Activated T-helper 17 cell treated with anti-CD3 and anti-CD28 coated beads, Interleukin-2, amount 50 U/mL, for 72 hours (primary cell): ENCODE results near the gene WWC1. TPM values are rescaled to one million over a fixed set of nuclear protein-coding genes. Genes with fewer than 3 reads are reported as not detected.

Experiments used
- ATAC-seq: fragments of 150-1000 bp; cut with Tn5 transposase; replicated peaks from 2 replicates; pipeline ENCODE4 v1.10.0; 2021; ENCODE audit warnings: mild to moderate bottlenecking, moderate library complexity
- H3K27ac Mint-ChIP-seq: one replicate; pipeline ENCODE4 v1.8.0; 2022; ENCODE audit warnings: mixed read lengths
- H3K27me3 Mint-ChIP-seq: one replicate; pipeline ENCODE4 v1.8.0; 2022; ENCODE audit warnings: mixed read lengths
- H3K36me3 Mint-ChIP-seq: one replicate; pipeline ENCODE4 v1.8.0; 2022; ENCODE audit warnings: low read depth, mild to moderate bottlenecking, mixed read lengths
- H3K4me1 Mint-ChIP-seq: one replicate; pipeline ENCODE4 v1.8.0; 2022; ENCODE audit warnings: mixed read lengths
- H3K4me3 Mint-ChIP-seq: one replicate; pipeline ENCODE4 v1.8.0; 2022; ENCODE audit warnings: mild to moderate bottlenecking, mixed read lengths
- H3K9me3 Mint-ChIP-seq: one replicate; pipeline ENCODE4 v1.8.0; 2022; ENCODE audit warnings: mixed read lengths
- total RNA-seq, 2 donors: library from RNA; stranded (reverse); gene quantifications; one replicate each; pipeline ENCODE4 v1.2.3, GENCODE V29; 2022

Gene WWC1
- total RNA-seq, 2 donors from 2014 or later: 1.3 to 1.9 TPM

DNA sequence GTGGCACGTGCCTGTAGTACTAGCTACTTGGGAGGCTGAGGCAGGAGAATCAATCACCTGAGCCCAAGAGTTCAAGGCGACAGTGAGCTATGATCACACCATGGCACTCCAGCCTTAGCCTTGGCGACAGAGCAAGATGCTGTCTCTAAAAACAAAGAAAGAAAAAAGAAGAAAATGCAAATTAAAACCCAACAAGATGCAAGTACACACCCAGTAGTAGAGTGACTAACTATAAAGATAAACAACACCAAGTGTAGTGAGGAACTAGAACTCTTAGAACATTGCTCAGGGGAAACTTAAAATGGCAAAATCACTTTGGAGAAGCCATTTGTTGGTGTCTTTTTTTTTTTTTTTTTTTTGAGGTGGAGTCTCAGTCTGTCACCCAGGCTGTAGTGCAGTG, 160.1 kb downstream of the WWC1 start:
- H3K27me3 Mint-ChIP-seq: no peaks in the 10 kb centered on the region
- no peaks in the 10 kb centered on the region for H3K9me3 Mint-ChIP-seq
- no peak for ATAC-seq
- no peak overlapping the region for H3K27ac Mint-ChIP-seq
- H3K4me1 Mint-ChIP-seq: no peaks in the 10 kb centered on the region
- H3K36me3 Mint-ChIP-seq: peaks cover under 1% of the 10 kb centered on the region
- H3K4me3 Mint-ChIP-seq: no peak overlapping the region

DNA sequence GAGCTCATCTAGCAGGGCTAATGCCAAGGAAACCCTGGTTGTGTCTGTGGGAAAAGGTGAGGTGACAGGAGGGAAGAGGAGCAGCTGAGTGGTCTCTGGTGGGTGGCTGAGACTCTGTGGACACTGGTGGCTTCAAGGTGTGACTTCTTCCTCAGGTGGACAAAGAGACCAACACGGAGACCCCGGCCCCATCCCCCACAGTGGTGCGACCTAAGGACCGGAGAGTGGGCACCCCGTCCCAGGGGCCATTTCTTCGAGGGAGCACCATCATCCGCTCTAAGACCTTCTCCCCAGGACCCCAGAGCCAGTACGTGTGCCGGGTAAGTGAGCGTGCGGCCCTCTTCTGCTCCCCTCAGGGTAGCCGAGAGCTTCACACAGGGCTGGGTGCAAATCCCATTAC, 163.8 kb downstream of the WWC1 start:
- no peak for ATAC-seq

DNA sequence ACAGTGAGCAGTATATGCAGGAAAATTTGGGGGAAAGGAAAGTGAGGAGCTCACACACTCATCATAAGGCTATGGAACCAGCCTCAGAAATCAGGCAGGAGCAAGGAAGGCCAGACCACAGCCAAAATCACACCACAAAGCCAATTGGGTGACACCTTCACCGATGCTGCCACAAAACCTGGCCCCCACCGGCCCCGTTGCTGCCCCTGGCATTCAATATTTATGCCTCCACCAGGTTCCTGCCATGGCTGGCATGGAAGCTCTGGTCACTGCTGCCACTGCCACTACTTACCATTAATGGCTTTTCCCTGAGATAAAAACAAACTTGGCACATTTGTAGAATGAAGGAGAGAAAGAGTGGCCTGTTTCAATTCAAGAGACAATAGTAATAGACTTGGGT, 166.1 kb downstream of the WWC1 start:
- Mint-ChIP-seq H3K27me3 (no peaks in the 10 kb centered on the region), H3K9me3 (peaks cover 4% of the 10 kb centered on the region), H3K36me3 (peaks cover 17% of the 10 kb centered on the region), H3K4me3 (no peak overlapping the region), H3K27ac (no peak overlapping the region), H3K4me1 (no peaks in the 10 kb centered on the region)
- ATAC-seq: no peak

More for the DNA sequence above, 163.8 kb downstream of the WWC1 start:
- Mint-ChIP-seq H3K27ac (no peak overlapping the region), H3K4me3 (no peak overlapping the region), H3K36me3 (peaks cover 17% of the 10 kb centered on the region), H3K9me3 (peaks cover 4% of the 10 kb centered on the region), H3K27me3 (no peaks in the 10 kb centered on the region), H3K4me1 (no peaks in the 10 kb centered on the region)

DNA sequence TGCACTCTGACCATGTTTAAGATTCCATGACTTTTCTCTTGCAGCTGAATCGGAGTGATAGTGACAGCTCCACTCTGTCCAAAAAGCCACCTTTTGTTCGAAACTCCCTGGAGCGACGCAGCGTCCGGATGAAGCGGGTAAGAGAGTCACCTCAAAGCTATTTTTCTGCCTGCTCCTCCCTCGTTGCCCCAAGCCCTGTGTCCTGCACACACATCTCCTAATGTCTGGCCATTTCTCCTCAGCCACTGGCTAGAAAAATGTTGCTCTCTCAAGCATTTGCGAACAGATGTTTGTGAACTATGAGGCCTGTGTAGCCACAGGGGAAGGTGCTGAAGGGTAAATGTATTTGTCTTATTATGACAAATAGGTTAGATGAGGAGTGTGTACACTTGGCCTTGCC, 169.2 kb downstream of the WWC1 start:
- H3K4me1 Mint-ChIP-seq: peaks cover 4% of the 10 kb centered on the region
- H3K36me3 Mint-ChIP-seq: peaks cover 17% of the 10 kb centered on the region
- H3K27me3 Mint-ChIP-seq: no peaks in the 10 kb centered on the region
- H3K9me3 Mint-ChIP-seq: peaks cover 4% of the 10 kb centered on the region
- no peak overlapping the region for H3K4me3 Mint-ChIP-seq
- ATAC-seq: no peak
- no peak overlapping the region for H3K27ac Mint-ChIP-seq

DNA sequence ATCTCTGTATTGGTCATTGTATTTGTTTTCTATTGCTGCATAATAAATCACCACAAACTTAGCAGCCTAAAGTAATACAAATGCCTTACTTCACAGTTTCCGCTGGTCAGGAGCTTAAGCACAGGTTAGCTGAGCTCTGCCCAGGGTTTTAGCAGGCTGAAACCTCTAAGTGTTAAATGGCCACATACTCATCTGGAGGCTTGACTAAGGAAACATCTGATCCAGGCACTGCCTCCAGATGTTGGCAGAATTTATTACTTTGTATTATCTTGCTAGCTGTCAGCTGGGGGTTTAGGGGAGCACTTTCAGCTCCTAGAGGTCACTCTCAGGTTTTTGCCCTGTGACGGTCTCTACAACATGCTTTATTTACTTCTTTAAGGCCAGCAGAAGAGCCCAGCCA, 171.6 kb downstream of the WWC1 start:
- H3K4me1 Mint-ChIP-seq: peaks cover 4% of the 10 kb centered on the region
- H3K4me3 Mint-ChIP-seq: no peak overlapping the region
- H3K27me3 Mint-ChIP-seq: no peaks in the 10 kb centered on the region
- no peak for ATAC-seq
- no peak overlapping the region for H3K27ac Mint-ChIP-seq
- peaks cover 4% of the 10 kb centered on the region for H3K9me3 Mint-ChIP-seq
- peaks cover 6% of the 10 kb centered on the region for H3K36me3 Mint-ChIP-seq

DNA sequence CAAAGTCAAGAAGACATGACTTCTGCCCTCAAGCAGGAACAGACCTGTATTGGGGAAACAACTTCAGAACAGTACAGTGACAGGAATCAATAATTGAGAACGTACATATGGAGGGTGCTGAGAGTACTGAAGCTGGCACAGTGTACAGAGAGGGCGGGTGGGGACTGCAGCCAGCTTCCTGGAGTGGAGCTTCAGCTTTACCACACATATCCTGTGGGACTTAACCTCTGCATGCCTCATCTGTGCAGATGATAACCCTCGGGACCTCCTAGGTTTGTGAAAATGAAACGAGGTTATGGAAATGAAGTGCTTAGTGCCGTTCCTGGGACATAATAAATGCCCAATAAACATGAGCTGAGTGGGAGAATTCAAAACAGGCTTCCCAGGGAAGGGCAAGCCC, 172.8 kb downstream of the WWC1 start:
- no peaks in the 10 kb centered on the region for H3K27me3 Mint-ChIP-seq
- H3K27ac Mint-ChIP-seq: peak overlapping the region; percentile 6
- ATAC-seq: no peak
- no peak overlapping the region for H3K4me3 Mint-ChIP-seq
- peaks cover 4% of the 10 kb centered on the region for H3K4me1 Mint-ChIP-seq
- H3K9me3 Mint-ChIP-seq: no peaks in the 10 kb centered on the region
- no peaks in the 10 kb centered on the region for H3K36me3 Mint-ChIP-seq

DNA sequence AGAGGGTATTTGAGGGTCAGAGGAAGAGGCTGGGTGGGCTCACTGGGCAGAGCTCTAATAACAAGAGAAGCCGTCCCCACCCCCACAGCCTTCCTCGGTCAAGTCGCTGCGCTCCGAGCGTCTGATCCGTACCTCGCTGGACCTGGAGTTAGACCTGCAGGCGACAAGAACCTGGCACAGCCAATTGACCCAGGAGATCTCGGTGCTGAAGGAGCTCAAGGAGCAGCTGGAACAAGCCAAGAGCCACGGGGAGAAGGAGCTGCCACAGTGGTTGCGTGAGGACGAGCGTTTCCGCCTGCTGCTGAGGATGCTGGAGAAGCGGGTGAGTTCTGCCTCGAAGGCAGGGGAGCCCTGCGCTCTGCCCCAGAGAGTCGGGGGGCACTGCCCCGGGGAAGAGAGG, 173.2 kb downstream of the WWC1 start:
- H3K4me3 Mint-ChIP-seq: no peak overlapping the region
- no peak for ATAC-seq
- no peaks in the 10 kb centered on the region for H3K36me3 Mint-ChIP-seq
- no peak overlapping the region for H3K27ac Mint-ChIP-seq
- H3K27me3 Mint-ChIP-seq: no peaks in the 10 kb centered on the region
- H3K9me3 Mint-ChIP-seq: no peaks in the 10 kb centered on the region
- peaks cover 4% of the 10 kb centered on the region for H3K4me1 Mint-ChIP-seq

DNA sequence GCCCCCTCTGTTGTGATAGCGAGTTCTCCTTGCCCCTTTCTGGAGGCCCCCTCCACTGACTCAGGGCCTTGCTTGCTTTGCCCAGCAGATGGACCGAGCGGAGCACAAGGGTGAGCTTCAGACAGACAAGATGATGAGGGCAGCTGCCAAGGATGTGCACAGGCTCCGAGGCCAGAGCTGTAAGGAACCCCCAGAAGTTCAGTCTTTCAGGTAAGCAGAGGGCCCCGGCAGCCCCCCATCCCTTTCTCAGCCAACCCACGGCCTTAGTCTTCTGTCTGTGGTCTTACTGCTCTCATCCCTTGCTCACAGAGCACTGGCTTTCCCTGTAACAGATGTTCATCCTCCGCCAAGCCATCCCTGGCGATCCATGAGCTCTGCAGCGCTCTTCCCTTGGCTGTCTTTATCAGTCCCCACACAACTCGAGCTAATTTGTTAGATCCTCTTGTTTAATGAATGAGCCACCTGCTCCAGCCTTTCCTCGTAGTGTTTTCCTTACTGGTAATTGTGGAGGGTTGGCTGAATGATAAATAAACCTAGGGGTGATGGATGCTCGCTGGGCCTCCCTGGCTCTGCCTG, 176.4 kb downstream of the WWC1 start:
- Mint-ChIP-seq H3K27me3 (no peaks in the 10 kb centered on the region), H3K36me3 (no peaks in the 10 kb centered on the region), H3K27ac (no peak overlapping the region), H3K9me3 (no peaks in the 10 kb centered on the region), H3K4me3 (no peak overlapping the region), H3K4me1 (peaks cover 4% of the 10 kb centered on the region)
- ATAC-seq: no peak

DNA sequence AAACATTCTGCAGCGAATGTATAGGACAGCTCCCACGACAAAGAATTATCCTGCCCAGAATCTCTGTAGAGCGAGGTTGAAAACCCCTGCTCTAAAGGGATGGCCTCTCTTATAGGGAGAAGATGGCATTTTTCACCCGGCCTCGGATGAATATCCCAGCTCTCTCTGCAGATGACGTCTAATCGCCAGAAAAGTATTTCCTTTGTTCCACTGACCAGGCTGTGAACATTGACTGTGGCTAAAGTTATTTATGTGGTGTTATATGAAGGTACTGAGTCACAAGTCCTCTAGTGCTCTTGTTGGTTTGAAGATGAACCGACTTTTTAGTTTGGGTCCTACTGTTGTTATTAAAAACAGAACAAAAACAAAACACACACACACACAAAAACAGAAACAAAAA, 177.4 kb downstream of the WWC1 start:
- Mint-ChIP-seq H3K4me1 (peaks cover 2% of the 10 kb centered on the region), H3K4me3 (no peak overlapping the region), H3K9me3 (no peaks in the 10 kb centered on the region), H3K27ac (no peak overlapping the region), H3K36me3 (no peaks in the 10 kb centered on the region), H3K27me3 (no peaks in the 10 kb centered on the region)
- ATAC-seq: no peak

DNA sequence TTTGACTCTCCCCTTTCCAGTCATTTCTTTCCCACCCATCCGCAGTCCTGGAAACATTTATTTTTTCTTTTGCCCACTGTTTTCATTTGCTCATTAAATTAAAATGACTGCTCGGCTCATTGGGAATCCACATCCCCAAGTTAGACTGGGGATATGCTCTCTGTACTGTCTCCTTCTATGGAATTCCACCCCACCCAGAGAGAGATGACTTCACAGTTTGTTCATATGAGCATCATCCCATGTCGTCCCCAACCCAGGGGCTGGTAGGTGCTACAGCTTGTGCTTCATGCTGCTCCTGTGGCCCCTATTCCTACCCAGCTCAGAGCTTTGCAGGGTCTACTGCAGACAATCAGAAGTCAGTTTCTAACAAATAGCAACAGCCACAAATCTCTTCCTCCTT, 178.4 kb downstream of the WWC1 start:
- Mint-ChIP-seq H3K9me3 (no peaks in the 10 kb centered on the region), H3K4me1 (no peaks in the 10 kb centered on the region), H3K27ac (no peak overlapping the region), H3K4me3 (no peak overlapping the region), H3K27me3 (no peaks in the 10 kb centered on the region), H3K36me3 (no peaks in the 10 kb centered on the region)
- ATAC-seq: no peak

DNA sequence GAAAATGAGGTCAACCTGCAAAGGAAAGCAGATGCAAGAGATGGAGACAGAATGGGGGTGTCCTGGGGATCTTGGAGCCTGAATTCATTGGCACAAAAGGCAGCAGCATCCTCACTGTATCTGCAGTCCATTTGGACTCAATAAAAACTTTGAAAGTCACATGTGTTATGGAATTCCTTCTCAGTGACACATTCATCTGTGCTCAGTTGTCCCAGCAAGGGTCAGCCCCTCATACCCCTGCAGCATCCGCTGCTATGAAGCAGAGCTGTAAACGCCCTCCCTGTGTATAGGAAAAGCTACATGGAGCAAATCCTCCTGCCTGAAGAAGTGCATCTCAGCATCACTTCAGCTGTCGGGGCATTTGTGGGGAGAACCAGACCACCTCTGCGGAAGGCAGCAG, 180.3 kb downstream of the WWC1 start:
- Mint-ChIP-seq H3K9me3 (no peaks in the 10 kb centered on the region), H3K36me3 (no peaks in the 10 kb centered on the region), H3K27me3 (no peaks in the 10 kb centered on the region), H3K27ac (no peak overlapping the region), H3K4me3 (no peak overlapping the region), H3K4me1 (no peaks in the 10 kb centered on the region)
- no peak for ATAC-seq

DNA sequence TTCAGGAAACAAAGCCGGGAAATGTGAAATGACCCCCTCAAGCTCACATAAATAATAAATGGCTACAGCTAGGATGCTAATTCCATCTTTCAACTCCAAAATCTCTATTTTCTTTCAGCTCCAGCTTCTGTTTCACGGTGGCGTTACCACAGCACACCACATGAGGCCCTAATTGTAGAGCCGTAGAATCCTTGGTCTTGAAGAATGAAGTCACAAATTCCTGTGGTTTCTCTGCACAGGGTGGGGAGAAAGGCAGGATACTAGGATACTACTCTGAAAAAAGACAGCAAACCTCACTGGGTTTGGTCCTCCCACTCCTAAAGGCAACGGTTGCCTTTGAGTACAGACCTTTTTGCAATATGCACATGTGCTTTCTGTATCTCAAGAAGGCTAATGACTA, 180.9 kb downstream of the WWC1 start:
- Mint-ChIP-seq H3K36me3 (no peaks in the 10 kb centered on the region), H3K4me1 (no peaks in the 10 kb centered on the region), H3K4me3 (no peak overlapping the region), H3K27ac (no peak overlapping the region), H3K9me3 (no peaks in the 10 kb centered on the region), H3K27me3 (no peaks in the 10 kb centered on the region)
- no peak for ATAC-seq

DNA sequence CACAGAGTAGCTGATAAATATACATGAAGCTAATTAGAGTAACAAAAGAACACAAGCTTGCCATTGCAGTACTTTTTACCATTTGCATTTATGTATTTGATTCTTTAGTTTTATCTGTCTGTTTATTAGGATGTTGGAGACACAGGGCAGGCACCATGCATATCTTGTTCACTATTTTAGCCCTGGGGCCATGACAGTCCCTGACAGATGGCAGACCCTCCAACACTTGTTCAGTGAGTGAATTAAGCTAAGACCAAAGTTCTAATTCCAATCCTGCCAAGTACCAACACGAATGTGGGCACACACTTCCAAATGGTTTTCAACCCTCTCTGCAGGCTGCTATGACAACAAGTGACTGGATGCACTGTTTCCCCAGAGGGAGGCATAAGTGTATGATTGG, 182.9 kb downstream of the WWC1 start:
- H3K4me3 Mint-ChIP-seq: no peak overlapping the region
- no peaks in the 10 kb centered on the region for H3K36me3 Mint-ChIP-seq
- no peaks in the 10 kb centered on the region for H3K27me3 Mint-ChIP-seq
- no peaks in the 10 kb centered on the region for H3K4me1 Mint-ChIP-seq
- H3K9me3 Mint-ChIP-seq: no peaks in the 10 kb centered on the region
- no peak for ATAC-seq
- H3K27ac Mint-ChIP-seq: no peak overlapping the region

DNA sequence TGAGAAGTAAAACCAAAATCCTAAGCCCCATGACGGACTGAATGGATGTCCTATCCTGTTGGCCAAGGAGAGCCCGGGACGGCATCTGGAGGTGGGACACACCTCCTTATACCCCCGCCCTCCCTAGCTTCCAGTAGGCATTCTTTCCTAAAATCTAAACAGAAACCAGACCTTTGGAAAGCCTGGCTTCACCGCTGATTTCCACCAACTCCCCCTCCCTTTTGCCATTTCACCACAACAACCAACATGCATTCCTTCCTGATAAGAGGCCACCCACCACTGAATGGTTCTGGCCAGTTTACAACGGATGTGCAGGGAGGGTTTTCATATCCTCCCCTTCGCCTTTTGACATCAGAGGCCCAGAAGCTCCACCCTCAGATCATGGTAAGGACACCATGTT, 185.6 kb downstream of the WWC1 start:
- Mint-ChIP-seq H3K36me3 (no peaks in the 10 kb centered on the region), H3K27ac (no peak overlapping the region), H3K27me3 (no peaks in the 10 kb centered on the region), H3K4me1 (peaks cover 7% of the 10 kb centered on the region), H3K4me3 (no peak overlapping the region), H3K9me3 (no peaks in the 10 kb centered on the region)
- ATAC-seq: no peak

DNA sequence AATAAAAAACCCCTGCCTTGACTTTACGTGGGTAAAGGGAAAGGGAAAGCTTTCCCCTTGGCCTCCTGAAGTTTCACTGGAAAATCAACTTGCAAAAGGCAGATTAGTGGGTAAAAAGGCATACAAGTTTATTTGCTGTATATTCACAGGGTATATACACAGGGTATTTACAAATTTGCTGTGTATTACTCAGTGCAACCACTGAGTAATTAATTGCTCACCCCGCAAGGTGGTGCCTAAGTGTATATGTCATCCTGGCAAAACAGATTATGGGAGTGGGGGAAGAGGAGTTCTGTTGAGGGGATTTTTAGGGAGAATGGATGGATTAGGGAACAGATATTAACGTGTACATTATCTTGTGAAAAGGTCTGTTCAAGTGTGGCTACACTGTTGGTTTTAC, 187.7 kb downstream of the WWC1 start:
- no peaks in the 10 kb centered on the region for H3K36me3 Mint-ChIP-seq
- H3K4me1 Mint-ChIP-seq: peaks cover 7% of the 10 kb centered on the region
- H3K27ac Mint-ChIP-seq: no peak overlapping the region
- H3K27me3 Mint-ChIP-seq: no peaks in the 10 kb centered on the region
- H3K9me3 Mint-ChIP-seq: no peaks in the 10 kb centered on the region
- H3K4me3 Mint-ChIP-seq: no peak overlapping the region
- ATAC-seq: no peak

DNA sequence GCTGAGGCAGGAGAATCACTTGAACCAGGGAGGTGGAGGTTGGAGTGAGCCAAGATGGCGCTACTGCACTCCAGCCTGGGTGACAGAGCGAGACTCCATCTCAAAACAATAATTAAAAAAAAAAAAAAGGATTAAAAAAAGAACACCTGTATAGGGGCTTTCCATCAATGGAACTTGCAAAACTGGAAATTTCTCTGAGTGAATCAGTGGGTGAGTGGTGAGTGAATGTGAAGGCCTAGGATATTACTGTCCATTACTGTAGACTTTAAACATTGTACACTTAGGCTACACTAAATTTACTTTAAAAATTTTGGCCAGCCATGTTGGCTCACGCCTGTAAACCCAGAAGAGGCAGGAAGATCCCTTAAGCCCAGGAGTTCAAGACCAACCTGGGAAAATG, 189.2 kb downstream of the WWC1 start:
- Mint-ChIP-seq H3K9me3 (no peaks in the 10 kb centered on the region), H3K4me1 (peaks cover 14% of the 10 kb centered on the region), H3K36me3 (no peaks in the 10 kb centered on the region), H3K27me3 (no peaks in the 10 kb centered on the region), H3K4me3 (no peak overlapping the region), H3K27ac (no peak overlapping the region)
- ATAC-seq: no peak
